K562 (cell line): ENCODE data around the gene ARHGAP15. TPM values are rescaled to one million over a fixed set of nuclear protein-coding genes. Genes with fewer than 3 reads are reported as not detected.

Source experiments
- ATAC-seq: fragments of 200-7000 bp; cut with Tn5 transposase; 3 replicates; pipeline ENCODE4 v1.9.1; 2020; ENCODE audit warnings: moderate library complexity
- BruUV-seq: library from RNA; stranded (reverse); fragments of 400-500 nt; replicated peaks from 2 replicates; lab custom pipeline; 2021; lab: Mats Ljungman, UMichigan
- CTCF ChIA-PET: fragments of 300-600 bp; formaldehyde crosslinking; extraction: SDS; loops from one replicate; lab custom pipeline; 2021; ENCODE audit warnings: low intra/inter-chr PET ratio; lab: Yijun Ruan, JAX
- POLR2A ChIA-PET: fragments of 300-600, 350-650 bp; sonication (Branson Sonifier 250); formaldehyde crosslinking; extraction: SDS; loops from one replicate; lab custom pipeline; 2021; ENCODE audit warnings: antibody characterized with exemption, inconsistent platforms; lab: Yijun Ruan, JAX
- DNase-seq, 4 experiments: peaks; one replicate each; pipeline versions ENCODE4 v3.0.0 to v3.0.0-alpha.2; 2011 to 2018; ENCODE audit warnings: low spot score in 3 of 4, mixed read lengths in 3 of 4; ENCODE audit errors: extremely low read depth in 1 of 4
- FAIRE-seq: peaks from 2 replicates; lab custom pipeline; 2011; peaks lifted over from hg19 to GRCh38; lab: Jason Lieb, UNC
- H2AFZ ChIP-seq: 2 replicates; pipeline ENCODE4 v1.6.0; 2011; ENCODE audit warnings: low read depth, low read length, control low read depth, inconsistent platforms
- H3K27ac ChIP-seq: fragments of 200-600 bp; 3 replicates; pipeline ENCODE4 v1.8.0; 2011; ENCODE audit warnings: low read depth, mild to moderate bottlenecking, control low read depth, inconsistent platforms, low read length, moderate library complexity, mixed read lengths; ENCODE audit errors: extremely low read depth
- H3K27me3 ChIP-seq, 2 experiments: fragments of 300-600 bp in 1 of 2; 2 replicates in 1 of 2; 3 replicates in 1 of 2; pipeline versions ENCODE4 v1.6.0 to v1.8.0; 2011; ENCODE audit warnings: inconsistent platforms in 2 of 2, low read length in 2 of 2, mild to moderate bottlenecking in 1 of 2, mixed read lengths in 1 of 2, moderate library complexity in 1 of 2; ENCODE audit not compliant: control insufficient read depth in 2 of 2, insufficient read depth in 2 of 2
- H3K36me3 ChIP-seq: fragments of 300-600 bp; 3 replicates; pipeline ENCODE4 v1.8.0; 2011; ENCODE audit warnings: mild to moderate bottlenecking, low read length, inconsistent platforms; ENCODE audit not compliant: control insufficient read depth, insufficient read depth
- H3K4me1 ChIP-seq, 2 experiments: fragments of 200-600 bp in 1 of 2; replicated peaks in 1 of 2; 2 replicates in 1 of 2; 3 replicates in 1 of 2; pipeline versions ENCODE4 v1.5.1 to v1.8.0; 2011; ENCODE audit warnings: inconsistent platforms in 2 of 2, low read length in 2 of 2, mild to moderate bottlenecking in 1 of 2, mixed read lengths in 1 of 2, moderate library complexity in 1 of 2; ENCODE audit not compliant: control insufficient read depth in 2 of 2, insufficient read depth in 2 of 2
- H3K4me2 ChIP-seq: 2 replicates; pipeline ENCODE4 v1.6.1; 2011; ENCODE audit warnings: low read length, control low read depth, inconsistent platforms, mixed read lengths; ENCODE audit not compliant: insufficient read depth
- H3K4me3 ChIP-seq: fragments of 200-600 bp; sonication (generic), shearing (Covaris generic); 2 replicates; pipeline ENCODE4 v1.5.1; 2016; ENCODE audit warnings: control low read depth, inconsistent platforms
- H3K79me2 ChIP-seq: fragments of 200-600 bp; 3 replicates; pipeline ENCODE4 v1.8.0; 2011; ENCODE audit warnings: low read length, inconsistent platforms; ENCODE audit not compliant: control insufficient read depth, insufficient read depth
- H3K9ac ChIP-seq, 2 experiments: 2 replicates each; pipeline versions ENCODE4 v1.6.0 to v1.6.1; 2011; ENCODE audit warnings: low read depth in 2 of 2, low read length in 2 of 2, control low read depth in 1 of 2, inconsistent platforms in 1 of 2, mild to moderate bottlenecking in 1 of 2, mixed read lengths in 1 of 2; ENCODE audit not compliant: insufficient read depth in 1 of 2
- H3K9me1 ChIP-seq: one replicate; pipeline ENCODE4 v1.6.0; 2011; ENCODE audit warnings: inconsistent platforms, mild to moderate bottlenecking, low read length, moderate library complexity; ENCODE audit not compliant: control insufficient read depth, insufficient read depth
- H3K9me3 ChIP-seq: replicated peaks from 2 replicates; pipeline ENCODE4 v1.5.1; 2011; ENCODE audit warnings: low read depth, low read length, inconsistent platforms; ENCODE audit not compliant: control insufficient read depth, insufficient read depth
- H4K20me1 ChIP-seq: replicated peaks from 2 replicates; pipeline ENCODE4 v1.6.1; 2011; ENCODE audit warnings: low read length, inconsistent platforms, mixed read lengths; ENCODE audit not compliant: control insufficient read depth, insufficient read depth
- CCAR2 ChIP-seq: fragments of 200-400 bp; formaldehyde crosslinking; IDR thresholded peaks from 2 replicates; pipeline ENCODE4 v1.6.1; 2017; ENCODE audit warnings: mild to moderate bottlenecking, low read depth, low read length
- CLOCK ChIP-seq: fragments of 250-450 bp; sonication (Bioruptor Pico); IDR thresholded peaks from 2 replicates; pipeline ENCODE4 v1.4.0; 2020; ENCODE audit warnings: mild to moderate bottlenecking, moderate library complexity, borderline replicate concordance
- CSDE1 ChIP-seq, 2 experiments: fragments of 450-650 bp; IDR thresholded peaks; 2 replicates each; pipeline ENCODE4 v1.6.1; 2016; ENCODE audit warnings: mild to moderate bottlenecking in 1 of 2
- DPF2 ChIP-seq: fragments of 450-650 bp; IDR thresholded peaks from 2 replicates; pipeline ENCODE4 v1.6.1; 2016
- FOXJ3 ChIP-seq: sonication (generic); formaldehyde crosslinking; IDR thresholded peaks from 2 replicates; pipeline ENCODE4 v1.4.0; 2020; ENCODE audit warnings: mild to moderate bottlenecking, missing genetic modification reagents
- HNRNPUL1 ChIP-seq: fragments of 200-400 bp; formaldehyde crosslinking; IDR thresholded peaks from 2 replicates; pipeline ENCODE4 v1.6.1; 2017; ENCODE audit warnings: low read length
- NFE2L1 ChIP-seq: fragments of 450-650 bp; IDR thresholded peaks from 2 replicates; pipeline ENCODE4 v1.6.1; 2016; ENCODE audit warnings: missing genetic modification characterization, low read depth, mild to moderate bottlenecking, missing compliant biosample characterization, moderate library complexity, borderline replicate concordance
- SNRNP70 ChIP-seq: fragments of 200-400 bp; formaldehyde crosslinking; optimal IDR thresholded peaks from 2 replicates; pipeline ENCODE3; 2017; ENCODE audit warnings: low read depth, low read length
- SRSF3 ChIP-seq: fragments of 200-400 bp; formaldehyde crosslinking; IDR thresholded peaks from 2 replicates; pipeline ENCODE4 v1.6.1; 2016; ENCODE audit warnings: mild to moderate bottlenecking, low read length, moderate library complexity; ENCODE audit not compliant: insufficient read depth
- TAF15 ChIP-seq: fragments of 200-400 bp; formaldehyde crosslinking; IDR thresholded peaks from 2 replicates; pipeline ENCODE4 v1.6.1; 2017; ENCODE audit warnings: mild to moderate bottlenecking, low read depth, low read length, moderate library complexity
- THRAP3 ChIP-seq: fragments of 450-650 bp; IDR thresholded peaks from 2 replicates; pipeline ENCODE4 v1.6.1; 2016; ENCODE audit warnings: mild to moderate bottlenecking, inconsistent platforms, borderline replicate concordance
- ZNF165 ChIP-seq: fragments of 250-450 bp; sonication (Bioruptor Pico); IDR thresholded peaks from 2 replicates; pipeline ENCODE4 v1.4.0; 2020; ENCODE audit warnings: borderline replicate concordance
- ZNF175 ChIP-seq: fragments of 200-800 bp; sonication (Bioruptor generic); IDR thresholded peaks from 2 replicates; pipeline ENCODE4 v1.6.1; 2016; ENCODE audit warnings: low read depth, mild to moderate bottlenecking, missing genetic modification characterization, missing compliant biosample characterization
- ZNF551 ChIP-seq: fragments of 250-450 bp; sonication (Bioruptor Pico); IDR thresholded peaks from 2 replicates; pipeline ENCODE4 v1.5.0; 2021; ENCODE audit warnings: mild to moderate bottlenecking, moderate library complexity
- in situ Hi-C: fragments of 300-500 bp; cut with MboI; formaldehyde crosslinking; loops from 4 replicates; pipeline ENCODE4 v1.15.0; 2018; ENCODE audit warnings: inconsistent platforms, mixed read lengths
- intact Hi-C: fragments of 100-400 bp; cut with micrococcal nuclease; formaldehyde crosslinking; loops from 2 replicates; pipeline ENCODE4 v1.14.2; 2022
- polyA plus RNA-seq, 8 experiments: library from polyadenylated mRNA; depleted of rRNA in 4 of 8; stranded (reverse) in 5 of 8; unstranded in 3 of 8; fragments of >200 nt; fragmentation: Nextera tagmentation in 2 of 8; fragmentation: Illumina TruSeq in 1 of 8; extraction: Ambion mirVana in 2 of 8; extraction: Trizol in 1 of 8; gene quantifications; 2 replicates each; pipeline versions ENCODE4 v1.2.1 to v1.2.3, GENCODE V29; 2011 to 2014; ENCODE audit warnings: inconsistent platforms in 1 of 8, missing spikeins in 1 of 8
- total RNA-seq, 7 experiments: library from RNA; depleted of rRNA in 6 of 7; stranded (reverse); fragments of >200 nt in 6 of 7; fragmentation: Illumina TruSeq in 2 of 7; extraction: Trizol in 2 of 7; gene quantifications; 2 replicates each; pipeline versions ENCODE4 v1.2.1 to v1.2.3, GENCODE V29; 2011 to 2021; ENCODE audit warnings: low replicate concordance in 1 of 7

ARHGAP15 gene
- total and polyA plus RNA-seq, 9 of the 15 experiments (the other 6 are each of a cell fraction or from before 2014, with no cell fraction given): 1.5 to 17.9 (median 7.9) TPM

DNA sequence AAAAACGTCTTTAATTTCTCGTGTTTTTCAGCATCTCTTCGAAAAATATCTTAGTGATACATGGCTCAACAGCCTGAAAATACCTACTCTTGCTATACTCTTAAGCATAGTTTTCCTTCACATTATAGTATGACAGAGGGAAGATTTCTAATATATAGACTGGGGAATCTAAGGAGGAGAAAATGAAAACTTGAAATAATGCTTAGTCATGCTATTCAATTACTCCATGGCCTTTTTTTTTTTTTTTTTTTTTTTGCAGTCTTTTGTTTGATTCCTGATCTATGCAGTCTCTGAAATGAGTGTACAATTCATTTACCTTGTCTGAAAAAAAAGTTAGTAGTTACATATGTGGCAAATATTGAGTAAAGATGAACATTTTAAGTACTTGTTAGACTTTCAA, 337.8 kb downstream of the ARHGAP15 start (continued):
- peak; percentile 66; the same call in 1 of the 2 replicates for TF ChIP-seq NFE2L1 (tag)
- TF ChIP-seq, all 486 proteins: peak for 8

DNA sequence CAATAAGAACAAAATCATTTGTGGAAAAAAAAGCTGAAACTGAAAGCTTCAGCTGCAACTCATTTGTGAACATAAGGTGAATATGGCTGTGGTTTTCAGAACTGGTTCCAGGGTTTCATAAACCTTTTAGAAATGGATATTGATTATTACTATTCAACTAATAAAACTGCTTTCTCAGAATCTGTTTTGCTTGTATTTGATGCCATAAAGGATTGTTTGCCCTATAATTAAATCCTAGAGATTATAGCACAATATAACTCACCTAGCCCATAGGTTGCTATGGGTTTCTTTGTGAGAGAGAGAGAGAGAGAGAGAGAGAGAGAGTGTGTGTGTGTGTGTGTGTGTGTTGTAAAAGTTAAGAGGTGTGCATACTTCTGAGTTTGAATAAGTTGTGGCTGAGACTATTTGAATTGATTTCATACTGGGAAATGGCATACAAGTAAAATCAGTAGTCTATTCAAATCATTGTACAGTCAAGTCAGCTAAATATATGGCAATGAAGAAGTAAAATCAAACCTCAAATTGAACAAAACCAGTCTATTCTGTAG, 339.2 kb downstream of the ARHGAP15 start:
- TF ChIP-seq CLOCK (no peak), DPF2 (no peak), CCAR2 (no peak), ZNF175 (no peak), TAF15 (no peak), CSDE1 (IDR thresholded peaks at IDR 0.05) (no peak), SRSF3 (no peak), FOXJ3 (CRISPR knock-in tag) (no peak), THRAP3 (no peak), ZNF551 (CRISPR knock-in tag) (no peak), ZNF165 (CRISPR knock-in tag) (no peak), HNRNPUL1 (no peak), SNRNP70 (no peak)
- Histone ChIP-seq H3K4me2 (no peak overlapping the region), H3K79me2 (no peaks in the 10 kb centered on the region), H4K20me1 (no peaks in the 10 kb centered on the region), H2AFZ (no peak overlapping the region), H3K9me1 (no peaks in the 10 kb centered on the region), H3K9me3 (no peaks in the 10 kb centered on the region), H3K36me3 (no peaks in the 10 kb centered on the region), H3K4me1 (no peaks in the 10 kb centered on the region), H3K27ac (no peak overlapping the region), H3K4me3 (no peak overlapping the region), H3K27me3 (no peaks in the 10 kb centered on the region), H3K9ac (no peak overlapping the region)
- DNase-seq (no peak), FAIRE-seq (no peak), ATAC-seq (no peak)
- intact Hi-C loops (no loop called here), in situ Hi-C loops (no loop called here)
- BruUV-seq: no TSS peak
- CTCF ChIA-PET: no interaction called here
- POLR2A ChIA-PET: no interaction called here
